GM18909 (cell line): ENCODE data around the gene PLEKHM3.
A peak's percentile ranks its signal among the peaks of the same experiment; 100 is the strongest.

Experiments
- ATAC-seq: cut with Tn5 transposase; IDR thresholded peaks from one replicate; pipeline ENCODE4 v1.9.1; 2021; ENCODE audit warnings: mild to moderate bottlenecking; ENCODE audit not compliant: unreplicated experiment, poor library complexity

PLEKHM3 gene

DNA sequence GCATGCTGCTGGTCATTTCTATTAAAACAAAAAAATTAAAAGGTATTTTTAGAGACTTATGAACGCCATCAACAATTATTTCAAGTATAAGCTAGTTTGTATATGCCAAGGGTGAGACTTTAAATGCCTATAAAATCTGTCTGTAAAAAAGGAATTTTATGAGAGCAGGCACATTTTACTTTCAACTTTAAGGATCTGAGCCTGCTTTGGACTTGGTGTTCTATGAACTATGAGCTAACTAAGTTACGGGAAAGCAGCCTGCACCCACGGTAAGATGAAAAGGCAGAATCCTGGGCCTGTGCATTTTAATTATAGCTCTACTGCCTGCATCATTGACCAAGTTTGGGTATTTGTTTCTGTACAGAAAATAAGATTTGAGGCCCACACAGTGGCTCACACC, 95.4 kb downstream of the PLEKHM3 start:
- no peak for ATAC-seq

DNA sequence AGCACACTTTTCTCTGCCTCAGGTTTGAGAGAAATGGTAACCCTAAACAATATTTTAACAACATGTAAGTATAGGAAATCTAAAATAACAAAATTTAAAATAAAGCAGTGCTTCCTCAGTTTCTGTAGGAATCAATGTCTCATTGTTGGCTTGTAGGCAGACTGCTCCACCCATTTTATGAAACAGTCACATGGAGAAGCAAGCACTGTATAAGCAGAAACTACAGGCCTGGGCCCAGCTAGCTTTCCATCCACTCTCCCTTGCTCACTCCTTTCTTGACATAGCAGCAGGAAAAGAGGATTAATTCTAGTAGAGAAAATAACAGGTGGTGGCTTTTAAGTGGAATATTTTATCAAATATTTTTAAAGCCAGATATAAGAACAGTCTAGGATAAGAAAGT, 97.2 kb downstream of the PLEKHM3 start:
- ATAC-seq, result no peak

DNA sequence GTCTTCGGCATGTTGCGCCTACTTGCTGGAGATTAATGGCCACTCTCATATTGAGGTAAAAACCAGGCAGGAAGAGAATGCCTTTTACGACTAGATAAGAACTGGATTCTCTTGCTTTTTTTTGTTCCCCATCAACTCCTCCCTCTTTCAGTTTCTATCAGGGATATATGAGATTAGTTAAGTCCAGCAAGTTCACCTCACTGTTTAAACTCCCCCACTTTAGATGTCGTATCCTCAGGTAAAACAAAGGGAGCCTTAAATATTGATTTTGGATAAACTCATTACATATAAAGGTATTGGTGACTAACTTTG, 98.4 kb downstream of the PLEKHM3 start:
- ATAC-seq, result no peak

DNA sequence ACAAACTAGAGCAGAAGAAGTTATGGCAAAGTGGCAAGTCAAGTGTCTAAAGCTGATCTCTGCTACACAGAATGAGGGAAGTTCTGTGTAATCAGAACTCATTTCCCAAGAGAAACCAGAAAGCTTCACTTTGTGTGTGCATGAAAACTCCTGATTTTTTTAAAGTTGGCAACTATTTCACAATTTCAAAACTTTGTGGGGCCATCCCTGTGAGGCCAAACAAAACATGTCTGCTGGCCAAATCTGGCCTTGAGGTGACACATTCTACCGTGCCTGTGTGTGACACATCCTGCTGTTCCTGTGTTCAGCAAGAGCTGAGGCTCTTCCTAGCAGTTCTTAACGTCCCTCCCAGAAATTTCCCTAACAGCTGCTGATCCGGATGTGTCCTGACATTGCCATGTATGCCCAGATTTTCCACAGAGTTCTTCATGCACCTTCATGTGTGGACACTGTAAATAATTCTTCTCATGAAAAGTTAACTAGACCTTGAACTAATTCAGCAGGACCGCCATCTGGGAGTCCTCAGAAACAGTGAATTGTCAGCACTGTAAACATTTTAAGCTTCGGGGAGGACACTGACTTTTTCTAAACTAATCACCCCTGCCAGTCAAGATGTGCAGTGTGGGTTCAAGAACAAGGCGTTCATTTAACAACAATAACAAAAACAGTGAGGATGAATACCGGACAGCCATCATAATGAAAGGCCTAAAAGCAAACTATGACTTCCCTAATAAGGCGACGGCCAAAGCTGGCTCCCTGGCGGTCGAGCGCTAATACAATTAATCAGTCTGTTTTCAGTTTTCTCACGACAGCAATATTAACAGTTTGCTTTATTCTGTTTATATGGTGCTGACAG, 99.0 kb downstream of the PLEKHM3 start:
- ATAC-seq, result no peak

DNA sequence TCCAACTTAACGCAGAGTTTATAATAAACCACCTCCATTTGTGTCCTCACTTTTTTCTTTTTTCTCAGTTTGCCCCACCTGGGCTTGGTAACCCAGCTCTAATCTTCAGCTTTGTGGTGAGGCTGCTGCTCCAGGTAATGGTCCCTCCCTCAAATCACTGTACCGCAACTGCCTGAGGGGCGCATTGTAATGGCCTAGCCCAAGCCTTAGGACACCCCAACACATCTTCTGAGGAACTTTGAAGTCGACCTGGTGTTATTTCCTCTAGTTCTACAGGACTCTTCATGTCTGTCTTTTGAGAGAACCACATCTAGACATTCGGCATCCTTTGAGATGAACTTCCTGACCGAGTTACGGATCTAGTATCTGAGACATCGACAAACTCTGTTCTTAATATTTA, 99.7 kb downstream of the PLEKHM3 start:
- ATAC-seq, result no peak

DNA sequence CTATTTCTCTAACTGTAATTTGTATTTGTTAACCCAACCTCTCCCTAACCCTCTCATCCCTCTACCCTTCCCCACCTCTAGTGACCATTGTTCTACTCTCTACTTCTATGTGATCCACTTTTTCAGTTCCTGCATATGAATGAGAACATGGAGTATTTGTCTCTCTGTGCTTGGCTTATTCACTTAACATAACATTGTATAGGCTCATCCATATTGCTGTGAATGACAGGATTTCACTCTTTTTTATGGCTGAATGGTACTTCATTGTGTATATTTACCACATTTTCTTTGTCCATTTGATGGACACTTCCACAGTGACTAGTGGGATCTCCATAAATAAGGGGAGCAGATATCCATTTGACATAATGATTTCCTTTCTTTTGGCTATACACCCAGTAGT, 103.7 kb downstream of the PLEKHM3 start:
- ATAC-seq, result no peak

GRCh38 chr2:207920721-207921120, 104.6 kb downstream of the PLEKHM3 start:
- ATAC-seq, result no peak

GRCh38 chr2:207920321-207920720, 105.0 kb downstream of the PLEKHM3 start:
- no peak for ATAC-seq

DNA sequence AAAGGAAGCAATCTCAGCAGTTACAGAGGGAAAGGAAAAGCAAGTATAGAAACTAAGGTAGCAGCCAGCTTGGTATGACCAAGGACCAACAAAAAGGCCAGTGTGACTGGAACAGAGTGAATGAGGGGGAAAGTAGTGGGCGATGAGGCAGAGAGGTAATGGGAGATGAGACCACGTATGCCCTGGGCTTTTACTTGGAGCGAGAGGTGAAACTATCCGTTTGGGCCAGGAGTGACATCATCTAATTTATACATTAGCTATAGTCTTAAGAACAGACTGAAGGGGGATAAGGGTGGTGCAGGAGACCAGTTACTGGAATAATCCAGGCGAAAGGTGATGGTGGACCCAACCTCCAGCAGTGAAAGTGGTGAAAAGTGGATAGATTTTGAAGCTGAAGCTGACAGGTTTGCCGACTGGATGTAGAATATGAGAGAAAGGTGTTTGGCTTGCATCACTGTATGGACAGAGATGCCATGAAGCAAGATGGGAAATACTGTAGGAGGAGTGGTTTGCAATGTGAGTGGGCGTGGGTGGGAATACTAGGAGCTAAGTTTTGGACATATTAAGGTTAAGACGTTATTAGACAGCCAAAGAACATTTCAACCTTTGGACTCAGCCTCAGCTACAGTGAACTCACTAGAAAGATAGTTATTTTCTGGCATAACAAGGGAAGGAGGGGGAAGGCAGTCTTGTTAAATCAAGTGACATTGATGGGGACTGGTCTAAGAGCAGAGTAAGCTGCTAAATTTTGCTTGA, 106.0 kb downstream of the PLEKHM3 start:
- no peak for ATAC-seq

DNA sequence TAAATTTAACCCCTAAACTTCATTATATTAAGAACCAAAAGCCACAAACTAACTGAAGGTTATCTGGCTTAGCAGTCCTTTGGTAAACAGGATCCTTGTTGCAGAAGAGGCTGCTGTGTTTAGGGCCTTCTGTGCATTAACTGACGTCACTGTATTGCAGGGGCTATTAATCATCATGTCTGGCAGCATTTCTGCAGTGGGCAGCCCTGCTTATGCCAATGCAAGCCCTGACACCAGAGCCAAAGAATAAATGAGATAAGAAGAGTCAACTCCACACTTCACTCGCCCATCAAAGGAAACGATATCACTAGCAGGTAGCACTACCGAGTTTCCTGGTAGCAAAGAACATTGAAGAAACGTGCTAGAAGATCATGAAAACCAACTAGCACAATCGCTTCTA, 110.6 kb downstream of the PLEKHM3 start:
- no peak for ATAC-seq

- ATAC-seq, result no peak
Measured at GRCh38 chr2:207913772-207914358, 111.5 kb downstream of the PLEKHM3 start.

DNA sequence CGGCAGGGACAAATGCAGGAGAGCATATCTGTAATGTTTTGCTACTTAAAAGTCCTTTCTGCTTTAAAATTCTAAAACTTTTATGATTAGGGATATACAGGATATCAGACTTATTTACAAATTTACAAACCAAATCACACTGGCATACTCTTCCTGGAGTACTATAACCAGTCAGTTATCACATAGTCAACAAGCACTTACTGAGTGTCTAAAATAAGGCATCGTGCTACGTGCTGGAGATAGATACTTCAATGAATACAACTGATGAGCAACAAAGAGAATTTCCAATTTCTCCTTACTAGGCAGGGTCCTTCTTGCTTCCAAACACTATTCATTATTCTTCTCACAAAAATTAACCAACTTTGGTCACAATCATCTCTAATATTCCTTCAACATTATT, 113.5 kb downstream of the PLEKHM3 start:
- ATAC-seq, result no peak

GRCh38 chr2:207911215-207911614, 114.1 kb downstream of the PLEKHM3 start:
- ATAC-seq, result no peak

GRCh38 chr2:207906495-207906894, 118.8 kb downstream of the PLEKHM3 start:
- ATAC-seq, result peak; percentile 60

- ATAC-seq, result no peak
Measured at GRCh38 chr2:207905546-207905945, 119.8 kb downstream of the PLEKHM3 start.

- no peak for ATAC-seq
Measured at GRCh38 chr2:207903236-207903635, 122.1 kb downstream of the PLEKHM3 start.

DNA sequence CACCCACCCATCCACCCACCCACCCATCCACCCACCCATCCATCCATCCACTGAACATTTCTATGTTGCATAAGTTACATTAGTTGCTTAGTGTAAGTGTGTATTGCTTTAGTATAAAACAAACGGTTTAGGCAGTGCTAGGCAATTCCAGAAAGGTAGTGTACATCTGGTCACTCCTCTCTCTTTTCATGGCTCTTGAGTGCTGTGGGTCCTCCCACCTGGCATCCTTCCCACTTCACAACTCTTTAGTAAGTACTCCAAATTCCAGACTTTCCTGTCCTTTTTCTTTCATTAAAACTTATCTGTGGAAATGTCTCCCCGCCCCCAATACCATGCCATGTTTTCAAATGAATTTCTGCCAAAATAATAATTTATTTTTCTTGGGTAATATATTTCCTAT, 122.5 kb downstream of the PLEKHM3 start:
- ATAC-seq, result no peak

GRCh38 chr2:207901829-207902228, 123.5 kb downstream of the PLEKHM3 start:
- ATAC-seq, result no peak

DNA sequence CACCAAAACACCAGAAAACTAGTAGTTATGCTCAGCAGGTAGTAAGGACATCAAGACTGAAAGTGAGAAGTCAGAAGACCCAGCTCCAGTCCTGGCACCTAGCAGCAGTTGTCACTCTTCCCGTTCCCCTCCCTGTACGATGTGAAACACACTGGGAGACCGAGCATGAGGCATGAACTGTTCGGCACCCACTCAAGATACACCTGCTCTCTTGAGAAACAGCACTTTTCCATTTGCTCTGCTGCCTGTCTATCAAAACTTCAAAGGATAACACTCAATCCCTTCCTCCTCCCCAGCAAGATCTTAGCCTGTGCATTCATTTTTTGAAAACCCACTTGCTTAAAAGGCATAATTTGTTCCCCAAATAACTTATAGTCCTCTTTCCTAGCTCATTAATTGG, 123.9 kb downstream of the PLEKHM3 start:
- ATAC-seq, result no peak

DNA sequence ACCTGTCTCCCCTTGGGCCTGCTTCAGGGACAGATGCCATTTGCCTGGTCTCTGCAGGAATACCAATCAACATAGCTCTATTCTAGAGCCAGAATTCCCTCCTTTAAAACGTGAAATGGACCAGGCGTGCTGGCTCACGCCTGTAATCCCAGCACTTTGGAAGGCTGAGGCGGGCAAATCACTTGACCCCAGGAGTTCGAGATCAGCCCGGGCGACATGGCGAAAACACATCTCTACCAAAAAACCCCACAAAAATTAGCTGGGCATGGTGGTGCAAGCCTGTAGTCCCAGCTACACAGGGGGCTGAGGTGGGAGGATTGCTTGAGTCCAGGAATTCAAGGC, 127.0 kb downstream of the PLEKHM3 start:
- ATAC-seq, result no peak

GRCh38 chr2:207897541-207898353, 127.6 kb downstream of the PLEKHM3 start:
- ATAC-seq, result no peak
